Vagina (tissue), 2 donors: ENCODE data around the gene LSM12.

ENCODE experiments used
- CTCF ChIP-seq, 3 experiments: fragments of 450-650 bp in 2 of 3; fragments of 200-600 bp in 1 of 3; sonication (generic) in 1 of 3; IDR thresholded peaks; one replicate each; pipeline ENCODE4 v1.5.1; 2017 to 2019; ENCODE audit warnings: antibody characterized with exemption in 3 of 3, mild to moderate bottlenecking in 2 of 3, moderate library complexity in 2 of 3
- POLR2A ChIP-seq, 2 donors: fragments of 450-650 bp; IDR thresholded peaks; one replicate each; pipeline ENCODE4 v1.6.1; 2017; ENCODE audit warnings: antibody characterized with exemption in 2 of 2, mild to moderate bottlenecking in 2 of 2, moderate library complexity in 2 of 2

GRCh38 chr17:44061446-44061845, 5.0 kb downstream of the LSM12 start:
- TF ChIP-seq CTCF (IDR thresholded peaks at IDR 0.05) (no peak), POLR2A (IDR thresholded peaks at IDR 0.05) (no peak)
